ENCODE results near the gene SFXN4.
"Not testable (repeated sequence)": the region's sequence is repeated elsewhere in the genome, so short reads cannot be mapped to it uniquely, and the experiment has no call there.

SFXN4 gene

GRCh38 chr10:119139464-119140067 is 25.9 kb downstream of the SFXN4 start:
- peak; percentile 53 for DNase-seq

GRCh38 chr10:119138346-119139306 is 26.9 kb downstream of the SFXN4 start:
- DNase-seq = no peak

- DNase-seq = not testable (repeated sequence)
These were observed 27.6 kb downstream of the SFXN4 start for GRCh38 chr10:119137878-119138277.

DNA sequence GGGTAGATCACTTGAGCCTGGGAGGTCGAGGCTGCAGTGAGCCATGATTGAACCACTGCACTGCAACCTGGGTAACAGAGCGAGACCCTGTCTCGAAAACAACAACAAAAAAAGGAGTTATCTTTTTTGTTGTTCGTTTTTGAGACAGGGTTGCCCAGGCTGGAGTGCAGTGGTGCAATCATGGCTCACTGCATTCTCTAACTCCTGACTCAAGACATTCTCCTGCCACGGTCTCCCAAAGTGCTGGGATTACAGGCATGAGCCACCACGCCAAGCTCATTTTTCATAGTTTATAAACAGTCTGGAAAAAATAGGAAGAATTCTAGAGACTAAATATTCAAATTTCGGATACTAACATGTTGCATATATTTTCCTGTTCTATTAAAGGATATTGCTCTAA is 29.4 kb downstream of the SFXN4 start:
- no peak for DNase-seq

DNA sequence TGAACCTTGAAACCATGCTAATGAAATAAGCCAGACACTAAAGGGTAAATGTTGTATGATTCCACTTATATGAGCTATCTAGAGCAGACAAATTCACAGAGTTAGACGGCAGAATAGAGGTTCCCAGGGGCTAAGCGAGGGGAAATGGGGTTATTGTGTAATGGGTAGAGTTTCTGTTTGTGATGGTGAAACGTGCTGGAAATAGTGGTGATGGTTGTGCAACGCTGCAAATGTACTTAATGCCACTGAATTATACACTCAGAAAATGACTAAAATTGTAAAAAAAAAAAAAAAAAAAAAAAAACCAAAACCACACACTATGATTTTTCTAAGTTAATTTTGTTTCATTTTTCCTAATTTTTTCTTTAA is 30.0 kb downstream of the SFXN4 start:
- no peak for DNase-seq

- DNase-seq = no peak
These were observed 31.6 kb downstream of the SFXN4 start for GRCh38 chr10:119133949-119134348.

- no peak for DNase-seq
These were observed 32.8 kb downstream of the SFXN4 start for GRCh38 chr10:119132521-119133345.

GRCh38 chr10:119131512-119132240 is 33.8 kb downstream of the SFXN4 start:
- DNase-seq = no peak

GRCh38 chr10:119129721-119130120 is 35.8 kb downstream of the SFXN4 start:
- DNase-seq = no peak

DNA sequence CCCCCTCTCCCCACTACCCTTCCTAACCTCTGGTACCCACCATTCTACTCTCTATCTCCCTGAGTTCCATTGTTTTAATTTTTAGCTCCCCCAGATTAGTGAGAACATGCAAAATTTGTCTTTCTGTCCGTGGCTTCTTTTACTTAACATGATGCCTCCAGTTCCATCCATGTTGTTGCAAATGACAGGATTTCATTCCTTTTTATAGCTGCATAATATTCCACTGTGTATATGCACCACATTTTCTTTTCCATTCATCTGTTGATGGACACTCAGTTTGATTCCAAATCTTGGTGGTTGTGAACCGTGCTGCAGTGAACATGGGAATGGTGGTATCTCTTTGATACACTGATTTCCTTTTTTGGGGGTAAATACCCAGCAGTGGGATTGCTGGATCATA is 39.6 kb downstream of the SFXN4 start:
- no peak for DNase-seq

- no peak for DNase-seq
These were observed 44.6 kb downstream of the SFXN4 start for GRCh38 chr10:119120875-119121274.

- DNase-seq = no peak
These were observed 45.1 kb downstream of the SFXN4 start for GRCh38 chr10:119120413-119120867.

GRCh38 chr10:119119400-119119799 is 46.1 kb downstream of the SFXN4 start:
- no peak for DNase-seq

DNA sequence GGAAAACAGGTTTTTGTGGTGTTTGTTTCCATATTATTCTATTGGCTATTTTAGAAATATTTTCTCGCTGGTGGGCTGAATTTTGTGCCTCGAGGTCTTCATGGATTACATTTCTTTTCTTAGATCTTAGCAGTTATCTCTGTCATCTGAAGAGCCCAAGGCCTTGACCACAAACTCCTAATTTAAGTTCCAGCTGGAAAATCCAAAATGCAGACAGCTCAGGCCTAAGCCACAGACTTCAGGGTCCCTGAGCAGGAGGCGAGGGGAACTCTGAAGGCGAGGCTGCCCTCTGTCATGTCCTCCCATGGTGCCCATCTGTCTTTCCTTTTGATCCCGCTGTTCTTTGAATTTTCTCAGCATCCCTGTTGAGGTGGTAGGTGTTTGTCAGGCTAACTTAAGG is 47.3 kb downstream of the SFXN4 start:
- DNase-seq = no peak

DNA sequence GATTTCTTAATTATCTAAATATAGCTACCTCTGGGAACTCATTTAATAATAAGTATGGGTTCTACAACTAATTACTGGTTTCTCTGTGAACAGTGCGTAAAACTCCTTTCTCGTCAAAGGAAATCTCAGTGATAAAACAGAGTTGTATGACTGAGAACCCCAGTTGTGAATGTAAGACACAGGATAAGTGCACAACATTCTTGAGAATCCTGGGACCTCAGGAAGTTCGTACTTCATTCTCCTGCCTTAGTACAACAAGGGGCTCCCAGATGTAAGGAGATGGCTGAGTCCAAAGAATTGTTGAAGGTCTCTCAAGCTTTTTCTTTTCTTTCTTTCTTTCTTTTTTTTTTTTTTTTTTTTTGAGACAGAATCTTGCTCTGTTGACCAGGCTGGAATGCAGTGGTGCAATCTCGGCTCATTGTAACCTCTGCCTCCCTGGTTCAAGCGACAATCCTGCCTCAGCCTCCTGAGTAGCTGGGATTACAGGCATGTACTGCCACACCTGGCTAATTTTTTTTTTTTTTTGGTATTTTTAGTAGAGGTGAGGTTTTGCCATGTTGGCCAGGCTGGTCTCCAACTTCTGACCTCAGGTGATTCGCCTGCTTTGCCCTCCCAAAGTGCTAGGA is 49.1 kb downstream of the SFXN4 start:
- DNase-seq = no peak

DNA sequence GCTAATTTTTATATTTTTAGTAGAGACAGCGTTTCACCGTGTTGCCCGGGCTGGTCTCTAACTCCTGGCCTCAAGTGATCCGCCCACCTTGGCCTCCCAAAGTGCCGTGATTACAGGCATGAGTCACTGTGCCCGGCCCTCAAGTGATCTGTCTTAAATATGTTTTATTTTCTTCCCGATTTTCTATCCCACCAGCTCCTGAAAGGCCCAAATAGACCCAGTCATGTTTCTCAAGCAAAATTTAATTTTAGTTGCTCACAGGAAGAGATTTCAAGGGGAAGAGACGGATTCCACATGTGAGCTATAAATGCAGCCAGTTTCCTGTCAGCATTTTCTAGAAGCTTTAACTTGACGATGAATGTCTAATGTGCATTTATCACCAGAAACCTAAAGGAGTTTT is 49.6 kb downstream of the SFXN4 start:
- no peak for DNase-seq

GRCh38 chr10:119113751-119114732 is 51.5 kb downstream of the SFXN4 start:
- no peak for DNase-seq

GRCh38 chr10:119112056-119112455 is 53.5 kb downstream of the SFXN4 start:
- no peak for DNase-seq

DNA sequence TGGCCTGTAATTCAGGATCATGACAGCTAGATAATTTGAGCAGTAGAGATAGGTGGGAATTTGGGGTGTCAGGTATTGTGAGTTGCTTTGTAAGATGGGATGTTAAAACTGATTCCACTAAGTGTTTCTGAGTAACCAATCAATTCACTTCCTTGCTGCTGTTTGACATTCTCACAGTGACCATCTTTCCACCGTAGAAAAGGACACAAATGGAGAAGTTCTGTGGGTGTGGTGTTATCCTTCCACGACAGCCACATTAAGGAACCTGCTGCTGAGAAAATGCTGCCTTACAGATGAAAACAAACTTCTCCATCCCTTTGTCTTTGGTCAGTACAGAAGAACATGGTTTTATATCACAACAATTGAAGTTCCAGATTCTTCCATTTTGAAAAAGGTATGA is 57.7 kb downstream of the SFXN4 start:
- DNase-seq = not testable (repeated sequence)

GRCh38 chr10:119107106-119107505 is 58.4 kb downstream of the SFXN4 start:
- DNase-seq = not testable (repeated sequence)

DNA sequence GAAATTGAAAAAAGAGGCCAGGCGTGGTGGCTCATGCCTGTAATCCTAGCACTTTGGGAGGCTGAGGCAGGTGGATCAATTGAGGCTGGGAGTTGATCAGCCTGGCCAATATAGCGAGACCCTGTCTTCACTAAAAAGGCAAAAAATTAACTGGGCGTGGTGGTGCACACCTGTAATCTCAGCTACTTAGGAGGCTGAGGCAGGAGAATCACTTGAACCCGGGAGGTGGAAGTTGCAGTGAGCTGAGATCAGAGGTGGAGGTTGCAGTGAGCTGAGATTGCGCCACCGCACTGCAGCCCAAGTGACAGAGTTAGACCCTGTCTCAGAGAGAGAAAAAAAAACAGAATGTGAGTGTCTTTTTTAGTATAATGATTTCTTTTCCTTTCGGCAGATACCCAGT is 59.6 kb downstream of the SFXN4 start:
- not testable (repeated sequence) for DNase-seq

All from right forelimb (tissue), 1 donor.